GM12864 (cell line): ENCODE measurements around the gene CROCC.
"Not testable (repeated sequence)": the region's sequence is repeated elsewhere in the genome, so short reads cannot be mapped to it uniquely, and the experiment has no call there.

Experiments used
- DNase-seq: peaks from one replicate; pipeline ENCODE4 v3.0.0-alpha.2; 2011; ENCODE audit warnings: low read depth
- H3K4me3 ChIP-seq: 2 replicates; pipeline ENCODE4 v1.5.1; 2011; ENCODE audit warnings: mild to moderate bottlenecking, low read depth, low read length, control low read depth
- CTCF ChIP-seq: IDR thresholded peaks from 2 replicates; pipeline ENCODE4 v1.5.1; 2011; ENCODE audit warnings: low read depth, mild to moderate bottlenecking, moderate library complexity, low read length, control low read depth, inconsistent platforms; ENCODE audit errors: missing control alignments

The CROCC gene

GRCh38 chr1:16915627-16915973 lies 6.1 kb upstream of the CROCC start:
- DNase-seq: no peak
- H3K4me3 ChIP-seq: no peak overlapping the region
- no peak for TF ChIP-seq CTCF

GRCh38 chr1:16916036-16916880 lies 5.5 kb upstream of the CROCC start:
- DNase-seq, H3K4me3 ChIP-seq: not testable (repeated sequence)

- TF ChIP-seq CTCF: no peak
- H3K4me3 ChIP-seq: no peak overlapping the region
These were observed 3.4 kb upstream of the CROCC start for GRCh38 chr1:16918371-16918770.

GRCh38 chr1:16918936-16919665 lies 2.6 kb upstream of the CROCC start:
- H3K4me3 ChIP-seq: not testable (repeated sequence)

More at GRCh38 chr1:16918371-16918770, 3.4 kb upstream of the CROCC start:
- no peak for DNase-seq

GRCh38 chr1:16920951-16921350 lies 780 bp upstream of the CROCC start:
- DNase-seq: no peak
- H3K4me3 ChIP-seq: no peak overlapping the region
- TF ChIP-seq CTCF: no peak

More at GRCh38 chr1:16918936-16919665, 2.6 kb upstream of the CROCC start:
- not testable (repeated sequence) for DNase-seq

GRCh38 chr1:16922466-16922865 lies 735 bp downstream of the CROCC start:
- DNase-seq: no peak
- TF ChIP-seq CTCF: no peak
- H3K4me3 ChIP-seq: no peak overlapping the region

- H3K4me3 ChIP-seq: no peak overlapping the region
- TF ChIP-seq CTCF: no peak
- no peak for DNase-seq
These were observed 1.2 kb downstream of the CROCC start for GRCh38 chr1:16922885-16923431.
